Glutamatergic neuron (in vitro differentiated cells): Measurements from ENCODE around the gene C12orf50. TPM values are rescaled to one million over a fixed set of nuclear protein-coding genes. Genes with fewer than 3 reads are reported as not detected.

Experiments
- DNase-seq: peaks from one replicate; pipeline ENCODE4 v3.0.0; 2022
- H3K27ac Mint-ChIP-seq: one replicate; pipeline ENCODE4 v1.8.0; 2020; ENCODE audit warnings: mild to moderate bottlenecking, mixed read lengths, inconsistent platforms; ENCODE audit not compliant: unreplicated experiment
- H3K27me3 Mint-ChIP-seq: one replicate; pipeline ENCODE4 v1.8.0; 2020; ENCODE audit warnings: mild to moderate bottlenecking, moderate library complexity, mixed read lengths, inconsistent platforms; ENCODE audit not compliant: unreplicated experiment
- H3K36me3 Mint-ChIP-seq: one replicate; pipeline ENCODE4 v1.8.0; 2020; ENCODE audit warnings: mild to moderate bottlenecking, mixed read lengths, inconsistent platforms; ENCODE audit not compliant: unreplicated experiment
- H3K4me1 Mint-ChIP-seq: one replicate; pipeline ENCODE4 v1.8.0; 2020; ENCODE audit warnings: mild to moderate bottlenecking, low read depth, mixed read lengths, inconsistent platforms; ENCODE audit not compliant: unreplicated experiment
- H3K4me3 Mint-ChIP-seq: one replicate; pipeline ENCODE4 v1.8.0; 2020; ENCODE audit warnings: mild to moderate bottlenecking, mixed read lengths, inconsistent platforms; ENCODE audit not compliant: unreplicated experiment
- H3K9me3 Mint-ChIP-seq: one replicate; pipeline ENCODE4 v1.8.0; 2020; ENCODE audit warnings: mild to moderate bottlenecking, moderate library complexity, mixed read lengths, inconsistent platforms; ENCODE audit not compliant: unreplicated experiment
- total RNA-seq: library from RNA; stranded (reverse); fragmentation: NEBNext Ultra II Directional; extraction: Animal tissue kit (Norgen Biotek cat#: 25700); gene quantifications from one replicate; pipeline ENCODE4 v1.2.1, GENCODE V29; 2021; ENCODE audit not compliant: unreplicated experiment
- TF ChIP-seq, protein P1 (sequence below): fragments of 200-600 bp; sonication (generic); IDR thresholded peaks from one replicate; pipeline ENCODE4 v1.5.0; 2021; ENCODE audit not compliant: partially characterized antibody, unreplicated experiment

C12orf50 gene
- total RNA-seq, 1 donor from 2014 or later, result 0.25 TPM

DNA sequence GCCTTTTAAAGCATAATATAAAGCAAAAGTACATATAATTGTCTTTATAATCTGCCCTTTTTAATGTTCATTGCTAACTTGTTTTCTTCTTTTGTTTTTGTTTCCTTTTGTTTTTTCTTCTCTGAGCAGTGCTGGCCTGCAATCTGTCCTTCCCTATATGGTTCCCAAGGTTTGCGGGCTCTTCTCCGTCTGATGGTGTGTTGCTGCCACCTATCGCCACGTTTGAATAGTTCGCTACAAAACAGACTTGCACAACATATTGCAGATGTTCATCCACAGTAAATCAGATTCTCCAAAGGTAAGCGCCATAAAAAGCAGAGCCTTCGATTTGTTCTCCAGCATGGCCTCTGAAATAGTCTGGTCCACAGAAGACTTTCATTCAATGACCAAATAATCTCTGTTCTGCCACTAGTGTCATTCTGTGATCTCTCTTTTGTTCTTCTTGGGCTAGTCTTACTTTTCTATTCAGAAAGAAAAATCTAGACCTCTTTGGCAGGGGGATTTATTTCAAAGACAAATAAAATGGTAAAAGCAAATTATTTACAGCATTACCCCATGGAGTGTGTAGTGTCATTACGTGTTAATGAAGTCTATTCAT, 33.5 kb downstream of the C12orf50 start:
- Mint-ChIP-seq H3K4me3 (no peak overlapping the region), H3K9me3 (no peaks in the 10 kb centered on the region), H3K27ac (no peak overlapping the region), H3K4me1 (no peaks in the 10 kb centered on the region), H3K27me3 (no peaks in the 10 kb centered on the region), H3K36me3 (no peaks in the 10 kb centered on the region)
- DNase-seq, result peak; percentile 67
- TF ChIP-seq, protein P1, sequence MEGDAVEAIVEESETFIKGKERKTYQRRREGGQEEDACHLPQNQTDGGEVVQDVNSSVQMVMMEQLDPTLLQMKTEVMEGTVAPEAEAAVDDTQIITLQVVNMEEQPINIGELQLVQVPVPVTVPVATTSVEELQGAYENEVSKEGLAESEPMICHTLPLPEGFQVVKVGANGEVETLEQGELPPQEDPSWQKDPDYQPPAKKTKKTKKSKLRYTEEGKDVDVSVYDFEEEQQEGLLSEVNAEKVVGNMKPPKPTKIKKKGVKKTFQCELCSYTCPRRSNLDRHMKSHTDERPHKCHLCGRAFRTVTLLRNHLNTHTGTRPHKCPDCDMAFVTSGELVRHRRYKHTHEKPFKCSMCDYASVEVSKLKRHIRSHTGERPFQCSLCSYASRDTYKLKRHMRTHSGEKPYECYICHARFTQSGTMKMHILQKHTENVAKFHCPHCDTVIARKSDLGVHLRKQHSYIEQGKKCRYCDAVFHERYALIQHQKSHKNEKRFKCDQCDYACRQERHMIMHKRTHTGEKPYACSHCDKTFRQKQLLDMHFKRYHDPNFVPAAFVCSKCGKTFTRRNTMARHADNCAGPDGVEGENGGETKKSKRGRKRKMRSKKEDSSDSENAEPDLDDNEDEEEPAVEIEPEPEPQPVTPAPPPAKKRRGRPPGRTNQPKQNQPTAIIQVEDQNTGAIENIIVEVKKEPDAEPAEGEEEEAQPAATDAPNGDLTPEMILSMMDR, result peak; percentile 69

DNA sequence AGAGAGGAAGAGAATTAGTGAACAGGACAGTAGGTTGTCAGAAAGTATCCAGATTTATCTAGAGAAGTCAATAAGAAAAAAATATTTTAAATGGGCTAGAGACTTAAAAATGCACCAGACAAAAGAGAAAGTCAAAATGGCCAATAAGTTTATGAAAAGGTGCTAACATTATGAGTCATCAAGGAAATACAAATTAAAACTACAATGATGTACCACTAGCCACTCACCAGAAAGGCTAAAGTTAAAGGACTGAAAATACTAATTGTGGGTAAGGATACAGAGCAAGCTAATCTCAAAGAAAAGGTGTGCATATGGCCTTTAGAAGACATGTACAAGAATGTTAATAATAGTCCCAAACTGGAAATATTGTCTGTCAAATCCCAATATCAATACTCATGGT, 37.7 kb downstream of the C12orf50 start:
- Mint-ChIP-seq H3K4me3 (no peak overlapping the region), H3K4me1 (no peaks in the 10 kb centered on the region), H3K27me3 (no peaks in the 10 kb centered on the region), H3K9me3 (no peaks in the 10 kb centered on the region), H3K27ac (no peak overlapping the region), H3K36me3 (no peaks in the 10 kb centered on the region)
- TF ChIP-seq, protein P1, result no peak
- no peak for DNase-seq

DNA sequence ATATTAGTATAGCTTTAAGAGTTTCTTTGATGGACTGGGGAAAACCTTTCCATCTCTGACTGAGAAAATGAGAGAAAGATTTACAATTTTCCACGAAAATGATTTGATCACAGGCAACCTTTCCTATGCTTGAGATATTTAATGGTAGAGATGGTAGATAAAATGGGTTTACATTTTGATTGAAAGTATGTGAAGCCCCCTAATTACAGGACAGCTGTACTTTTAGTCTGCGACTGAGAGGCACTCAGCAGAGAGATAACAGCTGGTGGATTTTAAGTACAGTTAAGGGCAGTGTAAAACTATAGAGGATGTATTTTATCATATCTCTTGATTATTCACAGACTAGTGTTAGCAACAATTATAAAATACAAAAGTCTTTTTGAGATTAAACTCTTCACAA, 40.7 kb downstream of the C12orf50 start:
- Mint-ChIP-seq H3K27me3 (peaks cover 4% of the 10 kb centered on the region), H3K9me3 (no peaks in the 10 kb centered on the region), H3K27ac (no peak overlapping the region), H3K4me3 (no peak overlapping the region), H3K4me1 (no peaks in the 10 kb centered on the region), H3K36me3 (no peaks in the 10 kb centered on the region)
- TF ChIP-seq, protein P1, result no peak
- DNase-seq, result no peak

DNA sequence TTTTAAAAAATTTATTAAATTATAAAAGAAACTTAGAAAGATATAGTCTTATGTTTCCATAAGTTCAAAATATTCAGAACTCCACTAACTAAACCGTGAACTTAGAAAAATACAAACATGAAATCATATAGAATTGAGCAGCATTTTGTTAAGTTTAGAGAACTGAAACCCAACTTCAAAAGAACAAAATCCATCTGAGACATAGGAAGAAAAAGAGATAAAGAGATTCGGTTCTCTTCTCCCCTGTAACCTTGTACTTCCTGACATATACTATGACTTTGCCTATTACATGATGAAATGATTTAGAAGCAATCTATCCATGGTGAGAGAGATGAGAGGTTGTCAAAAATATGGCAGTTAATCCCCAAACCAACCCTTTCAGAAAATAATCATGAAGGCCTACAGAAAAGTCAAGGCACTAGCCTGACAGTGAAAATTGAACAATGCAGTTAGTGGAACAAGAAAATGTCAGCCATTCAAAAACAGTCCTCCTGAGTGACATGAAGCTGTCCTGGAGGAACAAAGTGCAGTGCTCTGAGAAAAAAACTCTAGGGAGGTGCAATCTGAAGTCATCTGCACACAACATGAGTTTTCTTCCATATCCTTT, 44.0 kb downstream of the C12orf50 start:
- H3K36me3 Mint-ChIP-seq, result no peaks in the 10 kb centered on the region
- TF ChIP-seq, protein P1, result no peak
- peaks cover 4% of the 10 kb centered on the region for H3K27me3 Mint-ChIP-seq
- no peak overlapping the region for H3K4me3 Mint-ChIP-seq
- peaks cover 8% of the 10 kb centered on the region for H3K4me1 Mint-ChIP-seq
- H3K9me3 Mint-ChIP-seq, result peaks cover 2% of the 10 kb centered on the region
- DNase-seq, result no peak
- H3K27ac Mint-ChIP-seq, result no peak overlapping the region

DNA sequence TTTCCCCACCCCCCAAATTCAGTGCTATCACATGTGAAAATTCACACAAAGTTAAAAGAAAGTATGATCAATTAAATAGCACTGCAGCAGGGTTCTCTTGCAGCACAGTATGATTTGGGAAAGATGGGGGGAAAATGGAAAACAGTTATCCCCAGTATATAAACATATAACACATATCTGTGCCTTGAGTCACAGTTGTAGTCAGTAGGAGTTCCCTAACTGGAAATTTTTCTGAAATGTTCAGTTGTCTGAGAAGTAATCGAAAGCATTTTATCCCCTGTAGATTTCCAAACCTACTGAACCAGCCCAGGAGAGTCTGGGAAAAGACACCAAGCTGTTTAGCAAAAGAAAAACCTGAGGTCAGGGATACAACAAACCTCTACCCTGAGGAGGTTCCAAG, 47.0 kb downstream of the C12orf50 start:
- no peak for DNase-seq
- Mint-ChIP-seq H3K4me1 (peaks cover 11% of the 10 kb centered on the region), H3K36me3 (no peaks in the 10 kb centered on the region), H3K9me3 (peaks cover 2% of the 10 kb centered on the region), H3K27ac (no peak overlapping the region), H3K4me3 (no peak overlapping the region), H3K27me3 (peaks cover 4% of the 10 kb centered on the region)
- TF ChIP-seq, protein P1, result no peak
